Duodenal mucosa (tissue), 2 donors: ENCODE data around the gene GRB10.

Experiments used
- H3K27ac ChIP-seq: one replicate; pipeline ENCODE4 v1.7.0; 2013; ENCODE audit warnings: low read depth, low read length
- H3K27me3 ChIP-seq, 2 donors: one replicate each; pipeline ENCODE4 v1.7.0; 2013; ENCODE audit warnings: low read length in 2 of 2, control low read depth in 1 of 2; ENCODE audit not compliant: insufficient read depth in 2 of 2, control insufficient read depth in 1 of 2
- H3K36me3 ChIP-seq, 2 donors: one replicate each; pipeline ENCODE4 v1.7.0; 2013; ENCODE audit warnings: low read length in 2 of 2, control low read depth in 1 of 2; ENCODE audit not compliant: insufficient read depth in 2 of 2, control insufficient read depth in 1 of 2
- H3K4me1 ChIP-seq, 2 donors: one replicate each; pipeline ENCODE4 v1.7.0; 2013; ENCODE audit warnings: low read length in 2 of 2, control low read depth in 1 of 2; ENCODE audit not compliant: insufficient read depth in 2 of 2, control insufficient read depth in 1 of 2
- H3K4me3 ChIP-seq, 2 donors: one replicate each; pipeline ENCODE4 v1.7.0; 2013; ENCODE audit warnings: low read length in 2 of 2, low read depth in 1 of 2
- H3K9ac ChIP-seq, 2 donors: one replicate each; pipeline ENCODE4 v1.7.0; 2013; ENCODE audit warnings: low read length in 2 of 2, low read depth in 1 of 2
- H3K9me3 ChIP-seq, 2 donors: one replicate each; pipeline ENCODE4 v1.7.0; 2013; ENCODE audit warnings: low read length in 2 of 2, control low read depth in 1 of 2; ENCODE audit not compliant: control insufficient read depth in 1 of 2

Gene GRB10

GRCh38 chr7:50782375-50783208, at the start of gene GRB10:
GRB10 (minus strand) TSS chr7:50782896; CDS start chr7:50732322, 50,574 bp downstream.
- Histone ChIP-seq H3K9me3 (no peaks in the 10 kb centered on the region), H3K4me3 (peak within 1 kb of the TSS; percentile 43 to 57), H3K36me3 (no peaks in the 10 kb centered on the region), H3K27ac (no peak within 1 kb of the TSS), H3K4me1 (peaks cover 21 to 35% of the 10 kb centered on the region in 2 donors), H3K27me3 (no peaks in the 10 kb centered on the region), H3K9ac (no peak within 1 kb of the TSS)

GRCh38 chr7:50828801-50829200, 46.1 kb upstream of the GRB10 start:
- H3K9me3 ChIP-seq, result no peaks in the 10 kb centered on the region
- H3K36me3 ChIP-seq, result no peaks in the 10 kb centered on the region
- no peak overlapping the region for H3K4me3 ChIP-seq
- no peak overlapping the region for H3K9ac ChIP-seq
- H3K4me1 ChIP-seq, result peaks cover 13 to 14% of the 10 kb centered on the region in 2 donors
- H3K27me3 ChIP-seq, result no peaks in the 10 kb centered on the region
- no peak overlapping the region for H3K27ac ChIP-seq

DNA sequence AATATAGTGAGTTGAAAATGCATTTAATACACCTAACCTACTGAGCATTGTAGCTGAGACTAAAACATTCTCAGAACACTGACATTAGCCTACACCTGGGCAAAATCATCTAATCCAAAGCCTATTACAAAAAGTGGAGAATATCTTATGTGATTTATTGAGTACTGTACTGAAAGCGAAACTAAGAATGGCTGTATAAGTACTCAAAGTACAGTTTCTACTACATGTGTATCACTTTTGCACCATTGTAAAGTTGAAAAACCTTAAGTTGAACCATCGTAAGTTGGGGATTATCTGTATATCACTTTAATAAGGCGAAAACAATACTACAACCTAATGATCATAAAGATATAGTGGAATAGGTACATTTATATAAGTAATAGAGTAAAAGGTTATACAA, 45.4 kb upstream of the GRB10 start:
- Histone ChIP-seq H3K4me3 (no peak overlapping the region), H3K9me3 (no peaks in the 10 kb centered on the region), H3K36me3 (no peaks in the 10 kb centered on the region), H3K27ac (no peak overlapping the region), H3K4me1 (peaks cover 10 to 11% of the 10 kb centered on the region in 2 donors), H3K27me3 (no peaks in the 10 kb centered on the region), H3K9ac (no peak overlapping the region)

DNA sequence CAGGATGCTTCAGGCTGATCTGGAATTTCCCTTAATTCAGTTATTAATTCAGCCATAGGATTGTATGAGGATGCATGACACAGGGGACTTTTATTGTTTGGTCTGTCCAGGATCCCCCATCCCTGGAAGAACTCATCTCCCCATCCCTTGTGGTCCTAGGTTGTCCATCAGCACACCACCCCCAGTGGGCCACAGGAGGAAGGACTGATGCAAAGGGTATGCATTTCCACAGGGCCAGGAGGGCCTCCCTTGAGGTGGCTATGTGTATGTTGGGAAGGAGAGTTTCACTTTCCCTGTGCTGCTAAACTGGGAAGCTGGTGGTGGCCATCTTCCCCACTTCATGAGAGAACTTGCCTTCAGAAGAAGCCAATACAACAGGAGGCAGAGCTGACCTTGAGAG, 44.6 kb upstream of the GRB10 start:
- Histone ChIP-seq H3K36me3 (no peaks in the 10 kb centered on the region), H3K27ac (no peak overlapping the region), H3K9ac (no peak overlapping the region), H3K9me3 (no peaks in the 10 kb centered on the region), H3K4me3 (no peak overlapping the region), H3K27me3 (no peaks in the 10 kb centered on the region), H3K4me1 (peaks cover 2% of the 10 kb centered on the region in 2 donors)

- no peak overlapping the region for H3K4me3 ChIP-seq
- H3K36me3 ChIP-seq, result no peaks in the 10 kb centered on the region
- H3K27me3 ChIP-seq, result no peaks in the 10 kb centered on the region
- no peak overlapping the region for H3K9ac ChIP-seq
- H3K4me1 ChIP-seq, result peaks cover 0 to 5% of the 10 kb centered on the region in 2 donors
- no peak overlapping the region for H3K27ac ChIP-seq
- no peaks in the 10 kb centered on the region for H3K9me3 ChIP-seq
These were observed 43.9 kb upstream of the GRB10 start for GRCh38 chr7:50826371-50827172.

- H3K4me3 ChIP-seq, result no peak overlapping the region
- H3K9me3 ChIP-seq, result no peaks in the 10 kb centered on the region
- H3K27me3 ChIP-seq, result no peaks in the 10 kb centered on the region
- H3K36me3 ChIP-seq, result no peaks in the 10 kb centered on the region
- no peak overlapping the region for H3K9ac ChIP-seq
- peaks cover 0 to 6% of the 10 kb centered on the region in 2 donors for H3K4me1 ChIP-seq
- no peak overlapping the region for H3K27ac ChIP-seq
These were observed 42.8 kb upstream of the GRB10 start for GRCh38 chr7:50825465-50825864.

DNA sequence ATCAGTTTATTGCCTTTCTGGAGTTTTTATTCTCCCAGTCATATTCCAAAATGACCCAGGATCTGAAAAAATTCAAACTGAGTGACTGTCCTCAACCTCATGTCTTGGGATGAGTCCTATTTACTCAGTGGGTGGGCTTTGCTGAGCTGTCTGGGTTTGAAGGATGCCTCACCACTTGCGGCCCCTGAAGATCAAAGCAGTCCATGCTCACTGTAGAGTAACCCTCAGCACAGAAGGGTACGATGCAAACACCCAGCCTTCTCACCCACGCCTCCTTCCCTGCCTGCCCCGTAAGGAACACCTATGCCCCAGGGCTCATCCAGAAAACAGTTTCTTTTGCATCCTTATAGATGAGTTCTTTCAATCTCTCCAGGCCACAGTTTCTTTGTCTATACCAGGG, 42.2 kb upstream of the GRB10 start:
- H3K9ac ChIP-seq, result no peak overlapping the region
- no peak overlapping the region for H3K4me3 ChIP-seq
- no peaks in the 10 kb centered on the region for H3K9me3 ChIP-seq
- H3K36me3 ChIP-seq, result no peaks in the 10 kb centered on the region
- no peaks in the 10 kb centered on the region for H3K27me3 ChIP-seq
- H3K4me1 ChIP-seq, result peaks cover 0 to 6% of the 10 kb centered on the region in 2 donors
- H3K27ac ChIP-seq, result no peak overlapping the region

DNA sequence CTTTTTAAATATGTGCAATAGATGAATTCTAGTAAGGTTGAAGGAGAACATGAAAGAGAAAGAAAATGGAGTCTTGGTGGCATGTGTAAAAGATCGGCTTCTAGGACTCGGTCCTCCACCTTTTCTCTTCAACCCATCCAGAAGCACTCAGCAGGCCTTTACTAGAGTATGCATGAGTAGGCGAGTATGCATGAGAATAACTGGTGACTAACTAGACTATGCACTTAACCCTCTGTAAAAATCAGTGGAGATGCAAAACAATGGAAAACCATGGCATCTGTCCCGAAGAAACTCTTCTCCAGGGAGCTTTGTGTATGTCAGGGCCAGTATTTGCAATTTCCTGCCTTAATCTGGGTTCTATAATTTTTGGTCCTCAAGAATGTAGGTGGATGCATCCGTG, 40.0 kb upstream of the GRB10 start:
- H3K27me3 ChIP-seq, result no peaks in the 10 kb centered on the region
- H3K9ac ChIP-seq, result no peak overlapping the region
- no peak overlapping the region for H3K27ac ChIP-seq
- no peak overlapping the region for H3K4me3 ChIP-seq
- H3K4me1 ChIP-seq, result peaks cover 0 to 6% of the 10 kb centered on the region in 2 donors
- no peaks in the 10 kb centered on the region for H3K9me3 ChIP-seq
- no peaks in the 10 kb centered on the region for H3K36me3 ChIP-seq

GRCh38 chr7:50822110-50822509, 39.4 kb upstream of the GRB10 start:
- no peak overlapping the region for H3K27ac ChIP-seq
- H3K9me3 ChIP-seq, result no peaks in the 10 kb centered on the region
- H3K4me1 ChIP-seq, result peaks cover 0 to 6% of the 10 kb centered on the region in 2 donors
- H3K4me3 ChIP-seq, result no peak overlapping the region
- no peak overlapping the region for H3K9ac ChIP-seq
- no peaks in the 10 kb centered on the region for H3K36me3 ChIP-seq
- no peaks in the 10 kb centered on the region for H3K27me3 ChIP-seq

- no peaks in the 10 kb centered on the region for H3K36me3 ChIP-seq
- H3K4me1 ChIP-seq, result peaks cover 0 to 6% of the 10 kb centered on the region in 2 donors
- H3K9ac ChIP-seq, result no peak overlapping the region
- no peak overlapping the region for H3K27ac ChIP-seq
- H3K27me3 ChIP-seq, result no peaks in the 10 kb centered on the region
- no peaks in the 10 kb centered on the region for H3K9me3 ChIP-seq
- H3K4me3 ChIP-seq, result no peak overlapping the region
These were observed 38.8 kb upstream of the GRB10 start for GRCh38 chr7:50821457-50822008.
